Stimulated activated CD8-positive, alpha-beta memory T cell treated with anti-CD3 and anti-CD28 coated beads, Interleukin-4, amount 100 ng/mL, for 48 hours (primary cell): ENCODE data around the gene COL23A1.

ENCODE experiments used
- DNase-seq: peaks from one replicate; pipeline ENCODE4 v3.0.0-alpha.2; 2020

COL23A1 gene

DNA sequence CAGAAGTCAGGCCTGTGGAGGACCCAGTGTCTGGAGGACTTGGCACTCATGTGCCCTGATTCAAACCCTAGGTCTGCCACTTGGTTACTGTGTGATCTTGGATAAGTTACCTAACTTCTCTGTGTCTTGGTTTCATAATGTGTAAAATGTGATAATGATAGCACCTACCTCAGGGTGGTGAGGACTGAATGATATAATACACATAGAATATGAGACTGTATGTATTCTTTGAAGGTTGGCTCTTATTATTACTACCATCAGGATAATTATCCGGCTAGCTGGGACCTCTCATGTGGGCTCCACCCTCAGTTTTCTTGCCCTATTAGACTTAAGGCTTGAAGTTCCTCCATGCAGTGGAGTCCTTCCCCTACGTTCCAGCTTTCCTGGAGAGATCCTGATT is 172.2 kb downstream of the COL23A1 start:
- no peak for DNase-seq

DNA sequence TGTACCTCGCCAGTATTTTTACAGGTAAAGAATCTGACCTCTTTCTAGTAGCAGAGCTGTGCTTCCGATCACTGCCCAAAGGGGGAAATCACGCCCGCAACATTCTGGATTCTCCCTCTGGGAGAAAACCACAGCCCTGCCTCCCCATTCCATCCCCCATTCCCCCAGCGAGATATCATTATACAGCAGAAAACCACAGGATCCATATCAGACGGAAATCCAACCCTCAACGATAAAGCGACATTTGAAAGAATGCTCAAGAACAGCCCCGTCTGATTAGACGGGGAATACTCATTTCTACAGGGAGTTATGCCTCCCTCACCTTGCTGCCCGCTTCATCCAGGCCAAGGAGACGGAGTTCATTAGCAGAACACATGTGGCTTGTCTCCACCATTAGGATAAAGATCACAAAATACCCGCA is 172.8 kb downstream of the COL23A1 start:
- no peak for DNase-seq

DNA sequence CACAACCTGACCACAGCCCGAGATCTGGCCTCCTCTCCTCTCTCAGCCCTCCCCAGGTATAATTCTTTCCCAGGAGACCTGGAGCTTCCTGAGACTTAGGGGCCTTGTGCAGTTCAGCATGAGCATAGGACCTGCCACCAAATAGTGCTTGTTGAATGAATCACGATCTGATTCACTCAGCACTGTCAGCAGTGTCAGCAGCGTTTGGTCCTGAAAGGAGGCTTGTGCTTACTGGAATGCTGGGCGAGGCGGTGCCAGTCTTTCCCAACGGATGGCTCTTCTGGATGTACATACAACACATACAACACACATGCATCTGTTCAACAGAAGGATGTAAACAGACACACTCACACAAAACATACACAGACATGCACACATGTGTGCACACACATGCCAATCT is 173.3 kb downstream of the COL23A1 start:
- DNase-seq = no peak

DNA sequence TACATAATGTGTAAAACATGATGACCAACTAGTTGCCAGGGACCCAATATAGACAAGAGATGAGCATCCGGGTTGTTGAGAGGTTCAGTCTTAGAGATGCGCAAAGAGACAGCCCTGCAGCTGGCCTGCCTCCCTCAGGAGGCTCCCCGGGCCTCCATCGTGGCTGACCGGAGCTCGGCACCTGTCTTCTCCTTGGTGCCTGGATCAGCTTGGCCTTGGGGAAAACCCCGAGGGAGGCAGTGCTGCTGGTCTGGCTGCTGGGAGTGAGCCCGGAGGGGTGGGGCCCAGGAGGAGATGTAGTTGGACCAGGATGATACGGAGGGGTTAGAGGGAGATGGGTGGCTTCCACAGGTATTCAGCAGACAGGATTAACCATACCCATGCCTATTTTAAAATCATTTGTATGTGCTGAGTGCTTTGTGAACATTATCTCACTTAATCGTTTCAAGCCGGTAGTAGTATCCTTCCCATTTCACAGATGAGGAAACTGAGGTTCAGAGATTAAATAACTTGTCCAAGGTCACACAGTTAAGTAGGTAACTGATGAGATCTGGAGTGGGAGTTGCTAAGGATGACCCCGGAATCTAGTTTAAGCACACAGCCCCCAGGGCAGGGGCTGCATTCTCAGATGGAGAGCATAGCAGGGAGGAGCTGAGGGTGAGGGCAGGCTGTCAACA is 173.8 kb downstream of the COL23A1 start:
- DNase-seq = no peak

DNA sequence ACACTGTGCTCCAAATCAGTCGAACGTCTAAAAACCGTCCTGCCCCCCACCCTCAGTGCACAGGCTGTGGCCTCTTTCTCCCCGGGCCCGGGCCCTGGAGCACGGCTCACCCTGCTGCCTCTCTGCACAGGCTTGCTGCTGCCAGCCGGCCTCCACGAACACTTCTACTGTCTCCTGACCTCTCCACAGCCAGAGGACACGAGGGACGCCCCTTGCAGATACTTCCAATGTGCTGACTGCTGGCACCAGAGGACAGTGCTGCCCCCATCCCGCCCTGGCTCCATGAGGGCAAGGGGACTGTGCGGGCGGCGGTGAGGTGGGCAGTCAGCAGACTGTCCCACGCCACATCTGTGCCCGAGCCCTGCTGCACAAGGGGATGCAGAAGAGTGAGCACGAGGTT is 174.8 kb downstream of the COL23A1 start:
- no peak for DNase-seq

DNA sequence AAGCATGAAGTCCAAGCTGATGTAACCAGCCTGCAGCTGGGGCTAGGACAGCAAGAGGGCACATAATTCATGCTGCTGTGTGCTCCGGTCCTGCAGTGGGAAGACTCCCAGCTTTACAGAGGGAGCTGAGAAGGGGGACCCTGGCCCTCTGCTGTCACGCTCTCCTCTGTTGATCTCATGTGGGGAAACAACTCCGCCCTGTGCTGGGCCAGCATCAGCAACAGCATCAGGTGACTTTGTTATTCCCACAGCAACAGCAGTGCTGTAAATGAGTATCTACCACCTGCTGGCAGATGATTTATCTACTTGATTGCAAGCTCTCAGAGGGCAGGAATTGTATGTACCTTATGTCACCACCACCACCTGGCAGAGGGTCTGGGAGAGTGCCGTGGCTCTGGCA is 176.2 kb downstream of the COL23A1 start:
- DNase-seq = no peak

DNA sequence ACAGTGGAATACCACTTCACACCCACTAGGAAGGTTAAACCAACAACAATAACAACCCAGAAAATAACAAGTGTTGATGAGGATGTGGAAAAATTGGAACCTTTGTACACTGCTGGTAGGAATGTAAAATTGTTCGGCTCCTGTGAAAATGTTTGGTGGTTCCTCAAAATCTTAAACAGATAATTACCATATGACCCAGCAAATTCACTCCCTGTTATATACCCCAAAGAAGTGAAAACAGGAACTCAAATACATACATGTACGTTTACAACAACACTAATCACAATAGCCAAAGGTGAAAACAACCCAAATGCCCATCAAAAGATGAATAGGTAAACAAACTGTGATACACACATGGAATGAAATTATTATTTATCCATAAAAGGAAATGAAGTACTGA is 179.1 kb downstream of the COL23A1 start:
- no peak for DNase-seq

DNA sequence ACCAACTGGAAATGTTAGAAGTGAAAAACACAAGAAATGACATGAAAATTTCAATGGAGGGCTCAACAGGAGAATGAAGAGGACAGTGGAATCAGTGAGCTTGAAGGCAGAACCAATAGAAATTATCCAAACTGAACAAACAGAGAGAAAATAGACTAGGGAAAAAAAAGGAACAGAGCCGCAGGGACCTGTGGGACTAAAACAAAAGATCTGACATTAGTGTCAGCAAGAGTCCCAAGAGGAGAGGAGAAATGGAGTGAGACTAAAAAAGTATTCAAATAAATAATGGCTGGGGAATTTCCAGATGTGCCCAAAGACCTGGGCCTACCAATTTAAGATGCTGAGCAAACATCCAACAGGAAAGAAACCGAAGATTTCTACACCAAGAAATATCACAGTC is 182.5 kb downstream of the COL23A1 start:
- no peak for DNase-seq

DNA sequence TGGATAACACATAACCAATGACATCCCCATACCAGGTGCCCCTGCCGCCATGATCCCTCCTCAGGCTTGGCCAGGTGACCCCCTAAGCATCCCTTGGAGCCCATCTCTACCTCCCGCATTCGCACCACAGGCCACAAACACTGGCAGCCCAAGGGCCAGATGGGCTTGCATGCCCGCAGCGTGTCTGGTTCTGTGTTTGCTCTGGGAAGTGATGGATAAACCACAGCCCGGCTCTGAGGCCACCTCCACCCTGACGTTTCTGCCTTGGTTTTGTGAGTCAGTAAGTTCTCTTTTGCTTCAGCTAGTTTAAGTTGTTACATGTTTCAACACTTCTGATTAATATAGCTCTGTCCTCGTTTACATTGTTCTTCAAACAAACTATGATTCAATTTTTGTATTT is 185.2 kb downstream of the COL23A1 start:
- DNase-seq = no peak

DNA sequence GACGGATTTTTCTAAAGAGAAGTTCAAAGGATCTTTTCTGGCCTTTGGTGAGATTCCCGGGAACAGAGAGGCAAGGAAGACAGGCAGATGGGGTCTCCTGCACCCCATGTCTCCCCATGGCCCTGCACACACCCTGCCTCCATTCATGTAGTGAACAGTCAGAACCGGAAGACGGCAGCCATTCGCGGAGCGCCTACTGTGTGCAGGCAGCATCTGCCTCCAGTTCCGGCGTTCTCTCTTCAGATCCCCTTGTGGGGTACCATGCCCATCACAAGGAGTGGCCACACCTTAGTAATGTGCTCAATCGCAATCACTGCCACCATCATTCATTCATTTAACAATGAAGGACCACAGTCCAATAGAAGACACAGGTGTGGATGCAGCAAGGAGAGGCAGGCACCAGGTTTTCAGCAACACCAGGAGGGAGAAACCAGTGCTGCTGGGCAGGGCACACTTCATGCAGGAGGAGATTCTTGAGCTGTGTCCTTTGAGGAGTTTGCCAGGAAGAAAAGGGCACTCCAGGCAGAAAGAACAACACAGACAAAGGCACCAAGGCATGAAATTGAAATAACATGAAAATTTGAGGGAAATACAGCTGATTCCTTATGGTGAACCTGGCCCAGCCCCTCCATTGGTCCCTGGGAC is 186.1 kb downstream of the COL23A1 start:
- DNase-seq = no peak

DNA sequence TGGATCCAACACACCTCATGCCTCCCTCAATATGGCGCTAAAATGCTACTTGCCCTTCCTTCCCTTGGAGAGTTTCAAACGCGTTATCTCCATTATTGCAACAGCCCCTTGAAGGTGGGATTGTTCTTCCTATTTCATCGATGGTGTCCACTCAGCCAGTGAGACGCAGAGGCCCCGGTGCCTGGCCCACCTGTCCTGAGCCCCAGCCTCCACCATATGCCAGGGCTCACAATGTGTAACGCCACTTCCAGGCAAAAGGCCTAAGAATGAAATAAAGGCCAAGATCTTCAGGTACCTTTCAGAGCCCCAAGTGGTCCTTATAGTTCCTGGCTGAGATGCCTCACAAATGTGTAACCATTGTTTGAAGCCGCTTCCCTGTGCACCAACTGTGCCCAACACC is 186.8 kb downstream of the COL23A1 start:
- no peak for DNase-seq

DNA sequence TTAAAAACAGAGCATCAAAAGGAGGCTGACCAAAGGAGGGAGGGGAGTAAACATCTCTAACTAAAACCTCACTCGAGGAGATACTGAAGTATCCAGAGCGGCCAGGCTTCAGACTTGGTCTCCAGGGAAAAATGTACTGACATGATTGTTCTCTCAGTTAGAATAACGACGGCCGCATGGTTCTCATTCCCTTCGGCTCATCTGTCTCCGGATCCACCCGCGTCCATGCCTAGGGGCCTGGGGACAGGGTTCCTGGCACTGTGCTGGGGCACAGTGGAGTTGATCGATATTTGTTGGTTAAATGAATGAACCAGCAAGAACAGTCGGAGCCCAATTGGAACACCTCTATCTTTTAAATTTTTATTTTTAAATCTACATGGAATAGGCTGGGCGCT is 190.5 kb downstream of the COL23A1 start:
- no peak for DNase-seq

DNA sequence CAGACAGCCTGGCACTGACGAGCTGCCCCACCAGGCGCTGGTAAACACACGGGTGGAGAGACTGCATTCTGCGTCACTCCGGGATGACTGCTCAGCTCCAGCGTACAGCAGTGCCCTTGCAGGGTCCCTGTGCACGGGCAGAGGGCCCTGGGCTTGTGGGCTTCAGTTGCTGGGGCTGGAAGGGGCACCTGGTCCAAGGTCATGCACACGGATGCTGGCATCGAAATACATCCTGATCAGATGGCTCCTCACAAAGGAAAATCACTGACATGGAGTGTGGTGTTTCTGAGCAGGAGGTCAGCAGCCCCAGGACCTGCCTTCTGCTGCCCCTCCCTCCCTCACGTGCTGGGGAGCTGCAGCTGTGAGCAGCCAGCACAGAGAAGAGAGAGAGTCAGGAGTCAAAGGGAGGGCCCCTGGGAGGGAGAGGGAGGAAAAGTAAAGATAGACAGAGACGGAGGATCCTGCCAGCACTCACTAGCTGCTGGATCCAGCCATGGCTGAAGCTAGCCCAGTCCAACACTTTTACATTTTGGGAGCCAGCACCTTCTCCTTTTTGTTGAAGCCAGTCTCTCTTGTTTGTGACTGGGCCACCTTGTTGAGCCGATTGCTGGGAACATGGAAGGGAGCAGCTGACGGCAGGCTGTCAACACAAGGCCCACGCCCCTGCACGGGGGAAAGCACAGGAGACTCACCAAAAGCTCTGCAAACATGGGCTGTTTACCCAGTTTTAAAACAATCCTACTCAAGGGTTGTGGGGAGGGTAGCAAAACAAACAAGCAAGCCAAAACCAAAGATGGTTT is 191.1 kb downstream of the COL23A1 start:
- no peak for DNase-seq

DNA sequence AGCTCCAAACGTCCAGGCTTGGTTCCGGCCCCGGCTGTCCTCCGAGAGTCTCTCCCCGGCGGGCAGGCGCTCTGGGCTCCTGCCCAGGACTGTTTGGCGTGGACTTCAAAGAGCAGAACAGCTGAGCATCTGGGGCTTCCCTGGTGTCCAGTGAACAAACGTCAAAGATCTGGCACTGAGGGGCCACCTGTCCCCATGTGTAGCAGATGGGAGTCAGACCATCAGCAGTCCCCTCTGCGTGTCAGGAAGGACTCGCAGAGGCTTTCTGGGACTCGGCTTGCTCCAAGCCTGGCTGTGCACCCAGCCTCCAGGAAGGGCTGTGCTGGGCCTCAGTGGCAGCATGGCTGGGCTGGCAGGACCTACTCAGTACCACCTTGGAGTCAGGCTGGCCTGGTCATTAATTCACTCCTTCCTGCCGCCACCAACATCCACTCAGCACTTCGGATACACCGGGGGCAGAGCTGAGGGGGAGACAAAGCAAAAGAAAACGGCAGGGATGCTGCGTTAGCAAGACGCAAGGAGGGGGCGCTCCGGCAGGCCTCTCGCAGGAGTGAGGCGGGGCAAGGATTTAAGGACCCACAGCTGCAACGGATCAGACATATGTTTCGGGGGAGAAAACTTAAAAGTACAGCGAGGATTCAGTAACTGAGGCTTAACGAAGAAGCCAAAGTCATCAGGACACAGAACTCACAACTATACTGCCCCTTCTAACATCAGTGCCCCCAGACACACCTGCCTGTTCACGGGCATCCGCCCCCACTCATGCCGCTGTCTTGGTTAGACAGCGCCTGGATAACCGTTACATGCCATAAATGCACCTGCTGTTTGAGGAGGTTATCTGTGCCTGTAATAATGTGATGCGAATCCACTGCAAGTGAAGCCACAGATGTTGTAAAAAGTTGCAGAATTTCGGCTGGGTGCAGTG is 193.1 kb downstream of the COL23A1 start:
- no peak for DNase-seq

DNA sequence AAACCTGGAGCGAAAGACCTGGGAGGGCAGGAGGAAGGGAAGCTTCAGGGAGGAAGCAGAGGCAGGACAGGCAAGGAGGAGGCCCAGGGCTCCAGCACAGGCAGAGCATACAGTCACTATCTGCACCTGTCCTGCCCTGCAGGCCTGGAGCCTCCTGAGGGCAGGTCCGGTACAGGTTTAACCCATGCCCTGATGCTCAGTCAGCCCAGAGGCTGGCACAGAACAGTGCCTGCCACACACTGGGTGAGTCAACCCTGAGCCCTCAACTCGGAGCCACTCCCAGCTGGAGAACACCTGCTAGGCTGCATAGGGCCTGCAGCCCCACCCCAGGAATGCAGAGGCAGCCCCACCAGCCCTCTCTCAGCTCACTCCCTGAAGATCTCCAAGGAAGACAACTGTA is 196.1 kb downstream of the COL23A1 start:
- no peak for DNase-seq

DNA sequence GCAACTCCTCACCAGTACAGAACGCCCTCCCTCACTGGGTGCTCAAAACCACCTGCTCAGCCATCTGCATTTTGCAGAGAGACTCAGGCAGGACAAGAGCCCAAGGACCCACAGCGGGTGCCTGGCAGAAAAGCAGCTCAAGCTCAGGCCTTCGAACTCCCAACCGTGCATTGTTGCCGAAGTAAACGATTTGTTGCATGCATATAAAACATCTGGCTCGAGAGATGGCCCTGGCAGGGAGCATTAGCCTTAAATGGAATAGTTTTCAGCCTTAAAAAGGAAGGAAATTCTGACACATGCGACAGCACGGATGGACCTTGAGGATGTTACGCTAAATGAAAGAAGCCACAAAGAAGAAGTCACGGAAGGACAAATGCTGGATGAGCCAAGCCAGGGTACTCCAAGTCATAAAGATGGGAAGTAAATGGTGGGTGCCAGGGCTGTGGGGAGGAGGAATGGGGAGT is 197.2 kb downstream of the COL23A1 start:
- no peak for DNase-seq

DNA sequence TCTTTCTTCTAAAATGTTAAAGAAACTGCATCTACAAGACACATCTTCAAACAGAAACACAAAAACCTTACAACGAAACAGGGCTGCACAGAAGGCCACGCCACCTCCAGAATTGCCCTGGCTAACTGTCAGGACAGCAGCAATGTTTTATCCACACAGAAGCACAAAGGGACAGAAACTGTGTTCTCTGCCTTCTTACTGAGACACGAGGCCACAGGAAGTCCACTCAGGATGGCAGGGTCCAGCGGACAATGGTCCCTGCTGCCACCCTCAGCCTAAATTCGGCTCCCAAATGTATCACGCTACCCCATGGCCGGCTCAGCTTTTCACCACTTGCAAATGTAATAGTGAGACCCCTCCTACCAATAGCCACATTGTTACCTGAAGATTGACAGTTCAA is 197.8 kb downstream of the COL23A1 start:
- no peak for DNase-seq

DNA sequence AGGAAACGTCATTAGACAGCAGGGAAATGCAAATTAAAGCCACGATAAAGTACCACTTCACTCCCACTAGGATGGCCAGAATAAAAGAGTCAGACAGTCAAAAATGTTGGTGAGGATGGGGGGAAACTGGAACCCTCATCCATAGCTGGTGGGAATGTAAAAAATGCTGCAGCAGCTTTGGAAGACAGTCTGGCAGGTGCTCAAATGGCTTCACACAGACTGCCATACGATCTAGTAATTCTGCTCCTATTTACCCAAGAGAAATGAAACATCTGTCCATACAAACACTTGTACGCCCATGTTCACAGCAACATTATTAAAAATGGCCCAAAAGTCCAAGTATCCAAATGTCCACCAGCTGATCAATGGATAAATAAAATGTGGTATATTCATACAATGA is 198.7 kb downstream of the COL23A1 start:
- no peak for DNase-seq

DNA sequence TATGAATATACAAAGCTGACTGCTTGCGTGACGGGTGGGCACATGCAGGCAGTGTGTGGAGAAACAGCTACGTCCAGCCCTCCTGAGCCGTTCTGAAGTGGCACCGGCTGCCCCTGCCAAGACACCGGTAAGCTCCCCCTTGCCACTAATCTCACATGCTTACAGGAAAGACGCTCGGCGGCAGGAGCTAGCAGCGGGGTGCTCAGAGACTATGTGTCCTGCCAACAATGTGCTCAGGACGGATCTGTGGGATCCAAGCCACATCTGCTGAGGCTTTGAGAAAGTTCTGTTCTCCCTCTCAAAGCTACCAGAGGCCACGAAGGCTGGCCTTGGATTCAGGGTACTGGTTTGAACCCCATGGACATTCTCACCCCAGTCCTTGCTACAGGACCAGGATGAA is 200.4 kb downstream of the COL23A1 start:
- no peak for DNase-seq

DNA sequence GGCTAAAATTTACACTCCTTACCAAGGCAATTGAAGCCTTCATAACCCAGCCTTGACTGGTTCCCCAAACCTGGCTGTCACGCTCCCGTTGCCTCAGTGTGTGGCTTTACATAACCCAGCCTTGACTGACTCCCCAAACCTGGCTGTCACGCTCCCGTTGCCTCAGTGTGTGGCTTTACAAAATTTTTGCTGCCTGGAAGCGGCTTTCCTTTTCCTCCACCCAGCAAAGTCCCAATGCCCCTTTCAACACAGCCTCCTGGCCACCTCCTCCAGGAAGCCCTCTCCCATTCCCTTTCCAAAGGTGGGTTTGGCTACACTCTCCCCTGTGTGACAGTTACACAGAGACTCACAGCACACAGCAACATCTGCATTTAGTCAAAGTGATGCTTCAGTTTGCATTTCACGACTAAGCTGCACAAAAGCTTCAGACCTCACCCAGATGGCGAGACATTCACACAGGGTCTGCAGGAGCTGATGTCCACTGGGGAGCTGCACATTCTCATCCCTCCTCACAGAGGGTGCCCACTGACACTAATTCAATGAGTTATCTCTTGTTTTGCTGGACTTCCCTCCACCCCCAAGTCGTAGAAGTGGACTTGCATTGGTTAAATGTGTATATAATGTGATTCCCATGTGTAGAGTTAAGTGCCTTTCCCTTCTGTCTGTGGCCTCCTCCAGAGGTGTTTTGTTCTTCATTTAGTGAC is 201.0 kb downstream of the COL23A1 start:
- DNase-seq = no peak

DNA sequence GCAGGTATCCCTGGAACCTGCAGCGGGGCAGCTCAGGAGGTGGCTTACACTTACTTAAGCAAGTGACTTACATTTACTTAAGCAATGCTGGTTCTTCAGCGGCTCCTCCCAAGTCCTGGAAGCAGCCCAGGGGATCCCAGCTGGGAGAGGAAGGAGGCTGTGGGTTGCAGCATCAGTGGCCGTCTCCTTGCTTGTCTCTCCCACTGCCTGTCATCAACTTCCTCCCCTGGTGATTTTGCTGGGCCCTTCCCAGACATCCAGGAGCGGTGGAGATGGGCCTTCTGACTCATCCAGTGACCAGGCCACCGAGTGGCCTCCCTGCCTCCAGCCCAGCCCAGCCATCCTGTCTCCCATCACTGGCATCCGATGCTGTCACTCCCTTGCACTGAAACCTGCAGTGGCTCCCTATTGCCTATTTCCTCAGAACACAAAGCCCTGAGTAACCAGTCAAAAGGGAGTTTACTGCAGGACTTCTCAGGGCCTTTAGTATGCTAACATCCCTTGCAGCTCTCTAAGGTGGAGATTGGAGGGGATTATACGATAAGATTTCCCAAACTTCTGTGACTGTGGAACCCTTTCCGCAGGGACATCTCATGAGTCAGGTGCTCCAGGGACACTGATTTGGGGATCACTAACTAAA is 201.7 kb downstream of the COL23A1 start:
- DNase-seq = no peak

DNA sequence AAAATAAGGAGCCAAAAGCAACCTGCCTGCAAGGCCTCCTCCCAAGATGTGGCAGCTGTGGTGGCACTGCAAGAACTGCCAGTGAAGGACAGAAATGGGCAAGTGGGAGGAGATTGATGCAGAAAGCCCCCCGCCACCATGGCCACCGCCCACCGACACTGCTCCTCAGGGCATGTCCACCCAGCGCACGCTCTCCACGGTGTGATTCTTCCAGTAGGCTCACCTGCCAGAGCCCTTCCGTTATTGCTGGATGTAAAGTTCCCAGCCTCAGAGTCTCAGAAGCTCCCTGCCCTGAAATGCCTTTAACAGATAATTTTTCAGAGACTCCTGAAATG is 202.4 kb downstream of the COL23A1 start:
- DNase-seq = no peak
